ENCODE measurements around the gene PREP. TPM values are rescaled to one million over a fixed set of nuclear protein-coding genes. Genes with fewer than 3 reads are reported as not detected.

Gene PREP
- total RNA-seq, 2 experiments from 2014 or later = 43.7 to 44.3 TPM

DNA sequence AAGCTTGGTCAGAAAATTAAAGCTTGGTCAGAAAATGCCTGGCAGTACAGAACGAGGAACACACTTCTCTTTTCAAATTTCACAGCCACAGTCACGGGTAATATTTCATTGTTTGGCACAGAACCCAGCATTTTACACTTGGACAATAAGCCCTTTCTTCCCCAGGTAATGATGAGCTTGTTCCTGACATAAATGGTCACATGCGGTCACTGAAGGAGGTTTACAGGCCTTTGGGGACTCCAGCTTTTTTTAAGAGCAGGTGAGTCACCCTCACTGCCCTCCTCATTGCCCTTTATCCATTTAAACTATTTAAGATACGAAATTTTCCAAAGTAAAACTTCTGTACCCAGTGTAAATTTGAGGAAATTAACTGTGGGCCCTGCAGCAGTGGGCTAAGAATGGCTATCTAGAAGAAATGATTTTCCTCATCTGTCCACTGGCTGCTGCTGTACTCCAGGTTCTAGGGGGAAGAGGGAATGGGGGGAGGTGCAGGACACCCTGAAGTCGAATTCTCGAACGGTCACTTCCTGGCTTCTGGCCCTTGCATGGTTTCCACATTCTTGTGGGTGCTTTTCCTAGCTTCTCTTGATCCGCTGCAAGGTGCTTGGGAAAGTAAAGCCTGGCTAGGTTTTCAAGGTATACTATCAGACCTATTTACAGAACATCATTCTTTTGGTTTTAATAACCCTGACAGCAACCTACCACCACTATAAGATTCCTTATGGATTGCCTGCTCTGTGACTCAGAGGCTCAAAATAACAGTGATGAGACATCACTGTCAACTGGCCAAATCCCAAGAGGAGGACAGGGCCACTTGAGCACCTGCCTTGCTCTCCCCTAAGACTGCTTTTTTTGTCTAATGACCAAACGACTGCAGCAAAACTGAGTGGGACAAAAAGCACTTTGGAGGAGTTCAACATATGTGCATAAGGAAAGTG, 75.8 kb downstream of the PREP start:
- H3K4me3 Mint-ChIP-seq = no peak overlapping the region
- ChIA-PET POLR2A (interaction anchor here (0.7 kb wide), 1 partner anchor 37 kb away, joined by 3 read pairs; no protein-coding TSS in a partner anchor), CTCF (interaction anchor here (0.8 kb wide), 1 partner anchor 30 kb away, joined by 3 read pairs; no protein-coding TSS in a partner anchor)
- no peak overlapping the region for H3K27ac Mint-ChIP-seq
- DNase-seq = no peak
- H3K9me3 Mint-ChIP-seq = no peaks in the 10 kb centered on the region
- H3K27me3 Mint-ChIP-seq = no peaks in the 10 kb centered on the region
- H3K4me1 Mint-ChIP-seq = no peaks in the 10 kb centered on the region
- H3K36me3 Mint-ChIP-seq (ENCODE audit: low read depth) = peaks cover 42% of the 10 kb centered on the region

DNA sequence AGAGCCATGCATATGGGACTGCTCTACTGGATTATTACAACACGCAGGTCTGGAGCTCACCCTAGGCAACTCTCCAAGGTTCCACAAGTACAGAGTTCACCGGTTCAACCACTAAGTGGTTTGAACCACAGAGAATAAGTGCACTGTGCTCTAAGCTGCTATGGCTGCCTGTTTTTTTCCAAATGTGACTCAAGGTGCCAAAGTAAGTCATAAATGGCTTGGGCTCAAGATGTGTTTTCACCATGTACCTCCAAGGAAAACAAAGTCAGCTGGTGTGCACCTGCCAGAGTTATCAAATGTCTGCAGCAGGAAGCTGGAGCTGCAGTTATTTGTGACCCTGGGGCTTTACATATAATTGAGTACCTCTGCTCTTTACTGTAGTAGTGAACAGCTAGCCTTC, 76.7 kb downstream of the PREP start:
- H3K27ac Mint-ChIP-seq = no peak overlapping the region

DNA sequence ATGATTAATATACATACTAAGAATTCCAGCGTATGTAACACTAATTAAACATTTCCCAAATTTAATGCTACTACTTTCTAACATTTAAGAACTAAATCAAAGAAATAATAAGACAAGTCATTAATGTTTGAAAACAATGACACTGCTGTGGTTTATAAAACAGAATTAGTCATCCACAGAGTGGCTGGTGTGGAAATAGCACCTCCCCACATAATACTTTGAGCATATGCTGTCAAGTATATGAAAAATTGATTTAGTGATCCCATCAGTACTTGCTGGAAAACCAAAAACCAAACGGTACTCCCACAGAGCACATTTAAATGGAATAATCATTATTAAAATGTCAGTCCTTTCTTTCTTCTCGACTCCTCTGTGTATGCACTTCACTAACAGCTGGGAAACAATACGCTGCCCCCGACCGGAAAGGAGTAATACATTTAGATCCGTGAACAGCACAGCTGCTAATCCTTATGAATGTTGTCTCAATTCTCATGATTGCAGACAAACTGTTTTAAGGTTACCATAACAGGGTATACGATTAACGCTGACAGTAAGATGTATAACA, 78.4 kb downstream of the PREP start:
- Mint-ChIP-seq H3K9me3 (no peaks in the 10 kb centered on the region), H3K4me1 (no peaks in the 10 kb centered on the region), H3K27ac (no peak overlapping the region), H3K36me3 (ENCODE audit: low read depth) (peaks cover 35% of the 10 kb centered on the region), H3K4me3 (no peak overlapping the region), H3K27me3 (no peaks in the 10 kb centered on the region)
- DNase-seq = no peak
- POLR2A ChIA-PET = no interaction called here
- CTCF ChIA-PET = no interaction called here

More for the DNA sequence above, 76.7 kb downstream of the PREP start:
- ChIA-PET CTCF (no interaction called here), POLR2A (no interaction called here)
- H3K9me3 Mint-ChIP-seq = no peaks in the 10 kb centered on the region
- H3K4me1 Mint-ChIP-seq = no peaks in the 10 kb centered on the region
- no peak overlapping the region for H3K4me3 Mint-ChIP-seq
- peaks cover 46% of the 10 kb centered on the region for H3K36me3 Mint-ChIP-seq (ENCODE audit: low read depth)
- H3K27me3 Mint-ChIP-seq = no peaks in the 10 kb centered on the region
- no peak for DNase-seq

DNA sequence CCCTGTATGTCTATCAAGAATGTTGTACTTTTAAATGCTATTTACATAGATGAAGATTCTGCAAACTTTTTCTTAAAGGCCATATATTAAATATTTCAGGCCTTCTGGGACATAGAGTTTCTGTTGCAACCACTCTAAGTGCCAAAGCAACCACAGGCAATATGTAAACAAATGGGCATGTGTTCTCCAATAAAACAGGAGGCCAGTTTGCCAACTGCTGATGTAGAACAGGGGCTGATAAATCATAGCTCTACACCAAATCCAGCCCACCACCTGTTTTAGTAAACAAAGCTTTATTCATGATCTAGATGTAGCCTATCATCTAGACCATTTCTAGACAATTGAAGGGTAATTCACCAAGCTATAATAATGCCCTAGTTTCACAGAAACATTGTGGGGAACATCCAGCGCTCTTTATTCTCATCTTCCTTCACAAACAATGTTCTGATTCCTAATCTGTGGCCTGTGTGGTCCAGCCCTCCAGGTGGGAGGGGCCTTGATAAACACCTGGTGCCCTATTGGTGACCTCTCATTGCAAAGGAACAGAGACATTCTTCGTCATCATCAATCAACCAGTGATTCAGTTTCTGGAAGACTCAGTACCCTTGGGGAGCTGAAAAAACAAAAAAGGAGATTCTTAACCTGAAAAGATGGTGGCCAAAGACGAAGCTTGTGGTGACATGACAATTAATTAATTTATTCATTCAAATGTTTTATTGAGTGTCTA, 80.2 kb downstream of the PREP start:
- CTCF ChIA-PET = no interaction called here
- H3K27me3 Mint-ChIP-seq = no peaks in the 10 kb centered on the region
- peaks cover 25% of the 10 kb centered on the region for H3K36me3 Mint-ChIP-seq (ENCODE audit: low read depth)

DNA sequence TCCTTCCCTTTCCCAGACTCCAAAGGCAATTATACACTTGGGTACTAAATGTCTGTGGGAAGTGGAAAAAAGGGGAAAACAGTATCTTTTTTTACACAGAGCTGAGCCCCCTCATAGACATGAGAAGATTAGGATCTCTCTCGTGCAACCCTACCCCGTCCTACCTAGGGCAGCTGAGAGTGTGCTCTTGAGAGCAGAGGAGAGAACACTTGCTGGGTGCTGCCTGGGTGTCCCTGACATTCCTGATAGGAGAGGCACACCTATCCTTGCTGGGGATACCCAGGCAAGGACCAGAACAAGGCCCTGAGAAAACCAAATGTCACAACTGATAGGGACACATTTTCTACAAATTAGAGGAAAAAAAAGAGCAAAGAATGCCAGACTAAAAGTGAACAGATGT, 81.2 kb downstream of the PREP start:
- Mint-ChIP-seq H3K9me3 (no peaks in the 10 kb centered on the region), H3K4me3 (no peak overlapping the region), H3K27ac (no peak overlapping the region), H3K27me3 (no peaks in the 10 kb centered on the region), H3K4me1 (no peaks in the 10 kb centered on the region), H3K36me3 (ENCODE audit: low read depth) (peaks cover 28% of the 10 kb centered on the region)
- no peak for DNase-seq
- ChIA-PET CTCF (no interaction called here), POLR2A (no interaction called here)

More for the DNA sequence above, 80.2 kb downstream of the PREP start:
- no peak for DNase-seq
- Mint-ChIP-seq H3K27ac (no peak overlapping the region), H3K9me3 (no peaks in the 10 kb centered on the region), H3K4me1 (no peaks in the 10 kb centered on the region), H3K4me3 (no peak overlapping the region)
- POLR2A ChIA-PET = no interaction called here

DNA sequence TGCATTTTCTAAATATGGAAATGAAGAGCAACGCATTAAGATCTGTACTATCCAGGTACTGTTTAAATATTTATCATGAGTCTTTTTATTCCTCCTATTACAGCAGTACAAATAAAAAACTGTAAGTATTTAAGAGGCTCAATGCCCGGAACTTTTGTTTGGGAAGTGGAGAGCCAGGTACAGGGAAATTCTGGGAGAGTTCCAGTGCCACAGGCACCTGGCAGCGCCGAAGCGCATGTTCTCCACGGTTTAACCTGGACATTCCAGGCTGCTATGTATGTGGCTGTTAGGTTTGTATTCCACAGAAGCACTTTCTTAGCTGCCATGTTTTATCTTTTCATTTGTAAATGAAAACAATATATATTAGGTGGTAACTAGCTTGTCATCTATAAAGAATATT, 81.7 kb downstream of the PREP start:
- Mint-ChIP-seq H3K27me3 (no peaks in the 10 kb centered on the region), H3K4me3 (no peak overlapping the region), H3K9me3 (no peaks in the 10 kb centered on the region), H3K4me1 (no peaks in the 10 kb centered on the region), H3K36me3 (ENCODE audit: low read depth) (peaks cover 27% of the 10 kb centered on the region), H3K27ac (no peak overlapping the region)
- POLR2A ChIA-PET = no interaction called here
- CTCF ChIA-PET = no interaction called here
- no peak for DNase-seq

DNA sequence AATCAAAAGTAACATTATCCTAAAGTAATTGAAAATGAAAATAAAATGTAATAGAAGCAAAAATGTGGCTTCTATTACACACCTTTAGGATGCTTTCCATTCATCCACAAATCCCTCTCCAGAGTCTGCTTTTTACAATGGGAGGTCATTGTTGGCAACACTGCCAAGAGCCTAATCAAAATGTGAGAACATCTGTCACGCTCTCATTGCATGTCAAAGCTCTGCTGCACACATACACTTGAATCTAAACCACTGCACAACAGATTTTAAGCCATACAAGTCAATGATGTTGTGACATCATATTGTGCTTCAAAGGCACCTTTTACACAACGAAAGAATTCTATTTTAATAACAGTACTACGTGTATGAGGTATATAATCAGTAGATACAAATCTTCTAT, 82.1 kb downstream of the PREP start:
- no peak overlapping the region for H3K4me3 Mint-ChIP-seq
- no peaks in the 10 kb centered on the region for H3K4me1 Mint-ChIP-seq
- no peaks in the 10 kb centered on the region for H3K27me3 Mint-ChIP-seq
- ChIA-PET POLR2A (no interaction called here), CTCF (no interaction called here)
- H3K9me3 Mint-ChIP-seq = no peaks in the 10 kb centered on the region
- peaks cover 31% of the 10 kb centered on the region for H3K36me3 Mint-ChIP-seq (ENCODE audit: low read depth)
- H3K27ac Mint-ChIP-seq = no peak overlapping the region
- DNase-seq = no peak

DNA sequence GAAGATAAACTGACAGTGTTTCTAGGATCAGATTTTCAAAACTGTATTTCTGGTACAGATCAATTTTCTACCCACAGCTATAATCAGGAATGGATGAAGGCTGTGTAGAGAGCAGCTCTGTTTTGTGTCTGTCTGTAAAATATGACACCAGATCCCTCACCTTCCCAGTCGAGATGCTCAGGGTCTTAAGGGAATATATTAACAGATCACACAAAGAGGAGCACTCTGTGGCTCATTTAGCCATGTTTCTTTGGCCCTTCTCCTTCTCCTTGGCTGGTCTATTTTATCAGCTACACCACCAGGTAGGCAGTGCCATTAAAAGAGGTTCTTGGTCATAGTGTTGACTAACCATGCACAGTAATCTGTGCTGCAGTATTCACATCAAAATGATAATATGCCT, 82.6 kb downstream of the PREP start:
- CTCF ChIA-PET = no interaction called here
- no peak overlapping the region for H3K27ac Mint-ChIP-seq
- POLR2A ChIA-PET = no interaction called here
- H3K4me1 Mint-ChIP-seq = no peaks in the 10 kb centered on the region
- H3K9me3 Mint-ChIP-seq = no peaks in the 10 kb centered on the region
- H3K36me3 Mint-ChIP-seq (ENCODE audit: low read depth) = peaks cover 29% of the 10 kb centered on the region
- no peak for DNase-seq
- H3K4me3 Mint-ChIP-seq = no peak overlapping the region
- no peaks in the 10 kb centered on the region for H3K27me3 Mint-ChIP-seq

DNA sequence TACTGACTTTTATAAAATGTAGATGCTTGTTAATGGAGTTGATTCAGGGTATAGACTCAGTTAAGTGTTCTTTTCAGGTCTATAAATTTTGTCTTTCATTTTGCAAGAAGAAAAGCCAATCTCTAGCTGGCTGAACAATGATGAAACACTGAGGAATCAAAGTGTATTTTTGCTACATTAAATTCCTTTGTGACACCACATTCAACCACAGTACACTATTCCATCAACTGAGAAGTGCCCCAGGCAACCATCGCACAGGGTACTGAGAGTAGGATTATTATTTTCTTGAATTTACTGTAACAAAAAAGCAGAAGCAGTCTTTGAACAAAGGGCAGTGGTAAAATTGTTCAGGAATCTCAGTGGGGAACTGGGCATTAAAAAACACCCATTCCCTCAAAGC, 83.6 kb downstream of the PREP start:
- peaks cover 34% of the 10 kb centered on the region for H3K36me3 Mint-ChIP-seq (ENCODE audit: low read depth)
- CTCF ChIA-PET = no interaction called here
- H3K4me3 Mint-ChIP-seq = no peak overlapping the region
- no peak for DNase-seq
- POLR2A ChIA-PET = no interaction called here
- no peaks in the 10 kb centered on the region for H3K9me3 Mint-ChIP-seq
- H3K4me1 Mint-ChIP-seq = no peaks in the 10 kb centered on the region
- no peak overlapping the region for H3K27ac Mint-ChIP-seq
- H3K27me3 Mint-ChIP-seq = no peaks in the 10 kb centered on the region

DNA sequence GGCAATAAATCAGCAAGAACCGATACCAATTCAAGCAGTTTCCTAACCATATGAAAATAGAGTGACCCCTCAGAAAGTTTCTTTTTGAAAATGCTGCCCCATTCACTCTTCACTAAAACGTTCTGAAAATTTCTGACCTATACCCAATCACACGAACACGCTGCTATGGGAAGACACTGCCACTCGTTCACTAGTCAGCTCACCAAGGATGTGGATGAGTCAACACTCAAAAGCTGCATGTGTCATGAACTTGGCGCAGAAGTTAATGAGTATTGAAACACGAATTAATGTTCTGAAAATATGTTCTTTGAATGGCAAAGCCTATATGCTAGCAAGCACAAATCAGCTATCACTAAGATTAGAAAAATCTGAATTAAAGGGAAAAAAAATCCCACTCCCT, 84.2 kb downstream of the PREP start:
- Mint-ChIP-seq H3K27me3 (no peaks in the 10 kb centered on the region), H3K27ac (no peak overlapping the region), H3K36me3 (ENCODE audit: low read depth) (peaks cover 38% of the 10 kb centered on the region), H3K4me3 (no peak overlapping the region), H3K4me1 (no peaks in the 10 kb centered on the region), H3K9me3 (no peaks in the 10 kb centered on the region)
- no peak for DNase-seq
- ChIA-PET CTCF (interaction anchor here (0.6 to 1.8 kb wide), 2 partner anchors 83 to 1247 kb away, joined by 3 to 10 read pairs; partner anchors contain the start of gene PREP), POLR2A (no interaction called here)

DNA sequence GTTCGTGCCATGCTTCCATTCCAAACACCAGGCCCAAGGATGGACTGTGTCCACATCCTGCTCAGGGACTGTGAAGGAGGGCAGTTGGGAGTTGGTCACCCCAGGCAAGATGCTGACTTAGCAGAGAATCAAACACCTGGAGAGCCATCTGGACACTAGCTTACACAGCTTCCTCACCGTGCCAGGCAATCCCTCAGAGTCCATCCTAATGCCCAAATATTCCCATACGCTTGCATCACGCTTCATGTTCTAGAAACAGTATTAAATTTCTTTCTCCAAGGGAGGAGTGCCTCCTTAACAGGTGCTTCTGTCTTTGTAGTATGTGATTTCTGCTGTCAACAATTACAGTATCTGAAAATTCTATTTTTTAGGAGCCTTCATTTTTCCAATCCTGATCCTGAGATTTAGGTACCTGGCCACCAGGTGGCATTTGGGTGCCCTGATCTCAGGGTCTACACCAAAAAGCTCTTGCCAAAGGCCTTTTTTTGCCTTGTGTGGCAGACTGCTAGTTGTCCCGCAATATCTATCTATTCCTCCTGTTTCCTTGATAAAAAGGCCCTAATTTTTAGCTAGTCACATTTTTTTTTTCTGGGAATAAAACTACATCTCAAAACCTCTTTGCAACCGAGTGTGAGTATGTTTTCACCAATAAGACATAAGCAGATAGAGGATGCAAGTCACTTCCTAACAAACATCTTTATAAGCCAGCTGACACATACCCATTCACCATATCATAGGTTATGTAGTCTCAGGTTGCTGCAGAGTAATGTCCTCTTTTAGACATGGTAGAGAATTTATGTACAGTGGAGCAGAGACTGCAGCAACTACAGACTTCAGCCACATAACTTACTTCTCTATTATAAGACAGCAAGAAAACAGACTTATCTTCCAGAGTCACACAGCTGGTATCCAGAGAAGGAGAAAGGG, 85.0 kb downstream of the PREP start:
- ChIA-PET POLR2A (no interaction called here), CTCF (interaction anchor here (0.6 to 1.8 kb wide), 2 partner anchors 84 to 1248 kb away, joined by 3 to 10 read pairs; partner anchors contain the start of gene PREP)
- Mint-ChIP-seq H3K36me3 (ENCODE audit: low read depth) (peaks cover 36% of the 10 kb centered on the region), H3K4me3 (no peak overlapping the region), H3K27me3 (no peaks in the 10 kb centered on the region), H3K27ac (no peak overlapping the region), H3K9me3 (no peaks in the 10 kb centered on the region), H3K4me1 (no peaks in the 10 kb centered on the region)
- DNase-seq = no peak

DNA sequence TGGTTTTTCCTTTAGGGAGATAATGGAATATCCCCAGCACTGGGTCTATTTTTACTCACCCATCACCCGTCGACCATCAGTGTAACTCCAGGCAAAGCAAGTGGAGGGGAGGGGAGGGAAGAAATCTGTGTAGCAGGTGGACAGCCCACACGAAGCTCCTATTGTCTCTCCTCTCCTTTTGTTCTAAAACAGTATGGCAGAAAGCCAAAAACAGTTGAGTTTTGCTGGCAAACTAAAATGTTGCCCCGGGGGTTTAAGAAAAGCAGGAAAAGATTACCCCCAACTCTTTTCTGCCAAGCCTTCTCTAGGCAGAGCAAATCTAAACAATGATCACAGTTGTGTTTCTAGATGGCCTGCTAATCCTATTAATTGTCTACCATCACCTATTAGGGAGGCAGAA, 89.7 kb downstream of the PREP start:
- Mint-ChIP-seq H3K4me3 (no peak overlapping the region), H3K27me3 (no peaks in the 10 kb centered on the region), H3K27ac (no peak overlapping the region), H3K9me3 (no peaks in the 10 kb centered on the region), H3K36me3 (ENCODE audit: low read depth) (peaks cover 31% of the 10 kb centered on the region), H3K4me1 (no peaks in the 10 kb centered on the region)
- DNase-seq = no peak
- ChIA-PET POLR2A (no interaction called here), CTCF (no interaction called here)

DNA sequence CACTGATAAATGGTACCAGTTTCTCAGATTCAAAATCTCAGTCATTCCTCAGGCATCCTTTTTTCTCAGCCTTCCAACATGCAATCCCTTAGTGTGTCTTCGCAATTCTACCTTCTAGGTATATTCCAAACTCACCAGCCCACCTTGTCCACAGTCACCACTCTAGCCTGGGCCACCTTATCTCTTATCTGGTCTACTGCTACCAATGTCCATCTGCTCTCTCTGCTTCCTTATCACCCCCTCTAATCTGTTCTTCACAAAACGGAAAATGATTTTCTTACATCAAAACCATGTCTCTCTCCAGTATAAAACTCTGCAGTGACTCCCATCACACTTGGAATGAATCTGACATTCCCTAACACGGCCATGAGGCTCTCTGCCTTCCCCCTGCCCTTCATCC, 91.9 kb downstream of the PREP start:
- no peak overlapping the region for H3K4me3 Mint-ChIP-seq
- CTCF ChIA-PET = no interaction called here
- no peaks in the 10 kb centered on the region for H3K4me1 Mint-ChIP-seq
- no peak overlapping the region for H3K27ac Mint-ChIP-seq
- POLR2A ChIA-PET = no interaction called here
- no peaks in the 10 kb centered on the region for H3K9me3 Mint-ChIP-seq
- DNase-seq = no peak
- H3K27me3 Mint-ChIP-seq = no peaks in the 10 kb centered on the region
- peaks cover 20% of the 10 kb centered on the region for H3K36me3 Mint-ChIP-seq (ENCODE audit: low read depth)
